Measurements from ENCODE around the gene WDR20. TPM values are rescaled to one million over a fixed set of nuclear protein-coding genes. Genes with fewer than 3 reads are reported as not detected.

WDR20 gene
- total RNA-seq, 1 donor = 15.6 TPM

GRCh38 chr14:102196039-102196901 lies 56.6 kb downstream of the WDR20 start:
- H3K27me3 ChIP-seq (ENCODE audit: insufficient read depth, low read length) = no peaks in the 10 kb centered on the region
- H3K79me2 ChIP-seq (ENCODE audit: insufficient read depth, low read length) = peaks cover 85% of the 10 kb centered on the region
- peaks cover 23% of the 10 kb centered on the region for H4K20me1 ChIP-seq (ENCODE audit: insufficient read depth, low read length)
- H3K4me3 ChIP-seq (ENCODE audit: insufficient read depth, low read length) = no peak overlapping the region
- H2AFZ ChIP-seq (ENCODE audit: low read length) = no peak overlapping the region
- H3K9me3 ChIP-seq (ENCODE audit: low read depth, low read length) = no peaks in the 10 kb centered on the region
- peaks cover 7% of the 10 kb centered on the region for H3K4me1 ChIP-seq (ENCODE audit: insufficient read depth, low read length)
- no peak for TF ChIP-seq CTCF (IDR thresholded peaks at IDR 0.05; ENCODE audit: extremely low read depth, low read depth, low read length)
- H3K36me3 ChIP-seq (ENCODE audit: insufficient read depth, low read length) = peaks cover 27% of the 10 kb centered on the region
- no peak overlapping the region for H3K4me2 ChIP-seq (ENCODE audit: insufficient read depth, low read length)
- no peak for DNase-seq (ENCODE audit: insufficient read length, low spot score, missing footprints)
- H3K27ac ChIP-seq (ENCODE audit: low read depth, low read length) = no peak overlapping the region

- no peak overlapping the region for H3K27ac ChIP-seq (ENCODE audit: low read depth, low read length)
- H2AFZ ChIP-seq (ENCODE audit: low read length) = no peak overlapping the region
- H3K36me3 ChIP-seq (ENCODE audit: insufficient read depth, low read length) = peaks cover 27% of the 10 kb centered on the region
- peaks cover 7% of the 10 kb centered on the region for H3K4me1 ChIP-seq (ENCODE audit: insufficient read depth, low read length)
- H4K20me1 ChIP-seq (ENCODE audit: insufficient read depth, low read length) = peaks cover 23% of the 10 kb centered on the region
- no peak overlapping the region for H3K4me2 ChIP-seq (ENCODE audit: insufficient read depth, low read length)
- H3K27me3 ChIP-seq (ENCODE audit: insufficient read depth, low read length) = no peaks in the 10 kb centered on the region
- H3K79me2 ChIP-seq (ENCODE audit: insufficient read depth, low read length) = peaks cover 85% of the 10 kb centered on the region
- no peak overlapping the region for H3K4me3 ChIP-seq (ENCODE audit: insufficient read depth, low read length)
- no peaks in the 10 kb centered on the region for H3K9me3 ChIP-seq (ENCODE audit: low read depth, low read length)
- no peak for TF ChIP-seq CTCF (IDR thresholded peaks at IDR 0.05; ENCODE audit: extremely low read depth, low read depth, low read length)
- no peak for DNase-seq (ENCODE audit: insufficient read length, low spot score, missing footprints)
These were observed 57.2 kb downstream of the WDR20 start for GRCh38 chr14:102196902-102197230.

GRCh38 chr14:102197317-102197853 lies 57.7 kb downstream of the WDR20 start:
- Histone ChIP-seq H4K20me1 (ENCODE audit: insufficient read depth, low read length) (peaks cover 23% of the 10 kb centered on the region), H3K27me3 (ENCODE audit: insufficient read depth, low read length) (no peaks in the 10 kb centered on the region), H3K4me1 (ENCODE audit: insufficient read depth, low read length) (peaks cover 7% of the 10 kb centered on the region), H3K27ac (ENCODE audit: low read depth, low read length) (no peak overlapping the region), H2AFZ (ENCODE audit: low read length) (no peak overlapping the region), H3K4me3 (ENCODE audit: insufficient read depth, low read length) (no peak overlapping the region), H3K9me3 (ENCODE audit: low read depth, low read length) (no peaks in the 10 kb centered on the region), H3K36me3 (ENCODE audit: insufficient read depth, low read length) (peaks cover 27% of the 10 kb centered on the region), H3K4me2 (ENCODE audit: insufficient read depth, low read length) (no peak overlapping the region), H3K79me2 (ENCODE audit: insufficient read depth, low read length) (peaks cover 85% of the 10 kb centered on the region)
- no peak for DNase-seq (ENCODE audit: insufficient read length, low spot score, missing footprints)
- TF ChIP-seq CTCF (IDR thresholded peaks at IDR 0.05; ENCODE audit: extremely low read depth, low read depth, low read length) = no peak

GRCh38 chr14:102200690-102201352 lies 61.1 kb downstream of the WDR20 start:
- DNase-seq (ENCODE audit: insufficient read length, low spot score, missing footprints) = no peak
- H4K20me1 ChIP-seq (ENCODE audit: insufficient read depth, low read length) = peaks cover 26% of the 10 kb centered on the region

More at GRCh38 chr14:102200690-102201352, 61.1 kb downstream of the WDR20 start:
- no peaks in the 10 kb centered on the region for H3K27me3 ChIP-seq (ENCODE audit: insufficient read depth, low read length)
- H2AFZ ChIP-seq (ENCODE audit: low read length) = no peak overlapping the region
- no peak overlapping the region for H3K4me3 ChIP-seq (ENCODE audit: insufficient read depth, low read length)
- peaks cover 37% of the 10 kb centered on the region for H3K36me3 ChIP-seq (ENCODE audit: insufficient read depth, low read length)
- no peak for TF ChIP-seq CTCF (IDR thresholded peaks at IDR 0.05; ENCODE audit: extremely low read depth, low read depth, low read length)
- peaks cover 83% of the 10 kb centered on the region for H3K79me2 ChIP-seq (ENCODE audit: insufficient read depth, low read length)
- no peak overlapping the region for H3K27ac ChIP-seq (ENCODE audit: low read depth, low read length)
- H3K4me2 ChIP-seq (ENCODE audit: insufficient read depth, low read length) = no peak overlapping the region
- no peaks in the 10 kb centered on the region for H3K9me3 ChIP-seq (ENCODE audit: low read depth, low read length)
- H3K4me1 ChIP-seq (ENCODE audit: insufficient read depth, low read length) = peaks cover 7% of the 10 kb centered on the region

Data from osteoblast (primary cell).